ENCODE results near the gene ARHGAP45. TPM values are rescaled to one million over a fixed set of nuclear protein-coding genes. Genes with fewer than 3 reads are reported as not detected.

Gene ARHGAP45
- total RNA-seq, 6 experiments from 2014 or later: 4.2 to 10.0 (median 7.3) TPM

- Histone ChIP-seq H3K9me3 (no peaks in the 10 kb centered on the region), H3K4me1 (no peaks in the 10 kb centered on the region), H3K4me3 (no peak overlapping the region), H3K36me3 (no peaks in the 10 kb centered on the region), H3K27ac (no peak overlapping the region), H3K27me3 (no peaks in the 10 kb centered on the region)
- ATAC-seq (no peak), DNase-seq (peak in 1 of 3 donors; percentile 45)
- TF ChIP-seq, protein P1, sequence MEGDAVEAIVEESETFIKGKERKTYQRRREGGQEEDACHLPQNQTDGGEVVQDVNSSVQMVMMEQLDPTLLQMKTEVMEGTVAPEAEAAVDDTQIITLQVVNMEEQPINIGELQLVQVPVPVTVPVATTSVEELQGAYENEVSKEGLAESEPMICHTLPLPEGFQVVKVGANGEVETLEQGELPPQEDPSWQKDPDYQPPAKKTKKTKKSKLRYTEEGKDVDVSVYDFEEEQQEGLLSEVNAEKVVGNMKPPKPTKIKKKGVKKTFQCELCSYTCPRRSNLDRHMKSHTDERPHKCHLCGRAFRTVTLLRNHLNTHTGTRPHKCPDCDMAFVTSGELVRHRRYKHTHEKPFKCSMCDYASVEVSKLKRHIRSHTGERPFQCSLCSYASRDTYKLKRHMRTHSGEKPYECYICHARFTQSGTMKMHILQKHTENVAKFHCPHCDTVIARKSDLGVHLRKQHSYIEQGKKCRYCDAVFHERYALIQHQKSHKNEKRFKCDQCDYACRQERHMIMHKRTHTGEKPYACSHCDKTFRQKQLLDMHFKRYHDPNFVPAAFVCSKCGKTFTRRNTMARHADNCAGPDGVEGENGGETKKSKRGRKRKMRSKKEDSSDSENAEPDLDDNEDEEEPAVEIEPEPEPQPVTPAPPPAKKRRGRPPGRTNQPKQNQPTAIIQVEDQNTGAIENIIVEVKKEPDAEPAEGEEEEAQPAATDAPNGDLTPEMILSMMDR (IDR thresholded peaks at IDR 0.05): no peak
- no peak for TF ChIP-seq POLR2A (IDR thresholded peaks at IDR 0.05)
- intact Hi-C loops (cut with DNase I): no loop called here
- 91% methylated on average over 8 of the region's 31 CpGs for whole genome bisulfite sequencing (ENCODE audit: insufficient coverage, low coverage, low lambda C conversion rate, missing lambda C conversion rate)
Measured at GRCh38 chr19:1050989-1051788, 15.8 kb upstream of the ARHGAP45 start.

- Histone ChIP-seq H3K9me3 (no peaks in the 10 kb centered on the region), H3K27me3 (no peaks in the 10 kb centered on the region), H3K4me1 (no peaks in the 10 kb centered on the region), H3K36me3 (no peaks in the 10 kb centered on the region), H3K4me3 (no peak overlapping the region), H3K27ac (no peak overlapping the region)
- intact Hi-C loops (cut with DNase I): no loop called here
- TF ChIP-seq, protein P1 (IDR thresholded peaks at IDR 0.05): no peak
- no peak for TF ChIP-seq POLR2A (IDR thresholded peaks at IDR 0.05)
- ATAC-seq: no peak
- no peak for DNase-seq
- no CpG with 5 or more reads among the region's 17 CpGs for WGBS (ENCODE audit: insufficient coverage, low coverage, low lambda C conversion rate, missing lambda C conversion rate)
Measured at GRCh38 chr19:1051791-1052190, 15.2 kb upstream of the ARHGAP45 start.

DNA sequence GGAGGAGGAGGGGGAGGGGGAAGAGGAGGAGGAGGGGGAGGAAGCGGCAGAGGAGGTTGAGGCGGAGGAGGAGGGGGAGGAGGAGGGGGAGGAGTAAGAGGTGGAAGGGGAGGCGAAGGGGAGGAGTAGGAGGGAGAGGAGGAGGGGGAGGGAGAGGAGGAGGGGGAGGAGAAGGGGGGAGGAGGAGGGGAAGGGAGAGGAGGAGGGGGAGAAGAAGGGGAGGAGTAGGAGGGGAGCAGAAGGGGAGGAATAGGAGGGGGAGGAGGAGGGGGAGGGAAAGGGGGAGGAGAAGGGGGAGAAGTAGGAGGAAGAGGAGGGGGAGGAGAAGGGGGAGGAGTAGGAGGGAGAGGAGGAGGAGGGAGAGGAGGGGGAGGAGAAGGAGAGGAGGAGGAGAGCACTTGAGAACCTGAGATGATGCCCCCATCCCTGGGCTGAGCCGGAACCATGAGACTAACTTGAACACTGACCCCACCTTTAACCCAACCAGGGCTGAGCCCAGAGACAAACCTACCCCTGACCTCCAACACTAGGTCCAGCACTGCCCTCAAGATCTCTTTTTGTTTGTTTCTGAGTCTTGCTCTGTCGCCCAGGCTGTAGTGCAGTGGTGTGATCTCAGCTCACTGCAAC, 14.5 kb upstream of the ARHGAP45 start:
- Histone ChIP-seq H3K27me3 (no peaks in the 10 kb centered on the region), H3K9me3 (no peaks in the 10 kb centered on the region), H3K4me3 (no peak overlapping the region), H3K27ac (no peak overlapping the region), H3K4me1 (no peaks in the 10 kb centered on the region), H3K36me3 (no peaks in the 10 kb centered on the region)
- TF ChIP-seq, protein P1 (IDR thresholded peaks at IDR 0.05): no peak
- no peak for TF ChIP-seq POLR2A (IDR thresholded peaks at IDR 0.05)
- 77% methylated on average over 4 of the region's 5 CpGs for WGBS (ENCODE audit: insufficient coverage, low coverage, low lambda C conversion rate, missing lambda C conversion rate)
- ATAC-seq (no peak), DNase-seq (no peak)
- intact Hi-C loops (cut with DNase I): no loop called here

DNA sequence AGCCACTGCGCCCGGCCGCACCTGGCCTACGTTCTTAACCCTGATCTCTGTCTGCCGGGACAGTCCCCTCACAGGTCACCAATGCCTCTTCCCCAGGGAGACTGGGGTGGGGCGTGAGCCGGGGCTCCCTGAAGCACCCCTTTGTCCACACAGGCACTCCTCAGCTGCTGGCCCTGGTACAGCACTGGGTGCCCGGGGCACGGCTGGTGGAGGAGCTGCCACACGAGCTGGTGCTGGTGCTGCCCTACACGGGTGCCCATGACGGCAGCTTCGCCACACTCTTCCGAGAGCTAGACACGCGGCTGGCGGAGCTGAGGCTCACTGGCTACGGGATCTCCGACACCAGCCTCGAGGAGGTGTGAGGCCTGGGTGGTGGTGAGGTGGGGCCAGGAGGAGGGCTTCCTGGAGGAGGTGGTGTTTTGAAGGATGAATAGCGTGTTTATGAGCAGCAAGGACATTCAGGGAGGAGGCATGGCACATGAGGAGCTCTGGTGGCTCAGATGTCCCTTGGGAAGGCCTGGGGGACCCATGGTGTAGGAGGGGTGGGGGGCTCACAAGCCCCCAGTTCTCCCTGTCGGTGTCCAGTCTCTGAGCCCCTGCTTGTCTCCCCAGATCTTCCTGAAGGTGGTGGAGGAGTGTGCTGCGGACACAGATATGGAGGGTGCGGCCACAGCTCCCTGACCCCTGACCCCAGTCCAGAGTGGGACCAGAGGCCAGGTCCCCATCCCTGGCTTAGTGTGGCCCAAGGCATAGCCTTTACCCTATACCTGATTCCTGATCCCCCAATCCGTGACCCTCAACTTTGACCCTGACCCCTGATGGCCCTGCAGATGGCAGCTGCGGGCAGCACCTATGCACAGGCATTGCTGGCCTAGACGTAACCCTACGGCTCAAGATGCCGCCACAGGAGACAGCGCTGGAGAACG, 13.5 kb upstream of the ARHGAP45 start:
- no peak for ATAC-seq
- Histone ChIP-seq H3K9me3 (peaks cover 0 to 4% (median 1%) of the 10 kb centered on the region in 4 donors), H3K4me3 (no peak overlapping the region), H3K4me1 (no peaks in the 10 kb centered on the region), H3K27me3 (no peaks in the 10 kb centered on the region), H3K36me3 (no peaks in the 10 kb centered on the region), H3K27ac (no peak overlapping the region)
- intact Hi-C loops (cut with DNase I): no loop called here
- DNase-seq: peak in 1 of 3 donors; percentile 51
- TF ChIP-seq, protein P1 (IDR thresholded peaks at IDR 0.05): no peak
- no peak for TF ChIP-seq POLR2A (IDR thresholded peaks at IDR 0.05)
- WGBS (ENCODE audit: insufficient coverage, low coverage, low lambda C conversion rate, missing lambda C conversion rate): 100% methylated on average over 3 of the region's 31 CpGs

All from right lobe of liver (tissue), 6 donors.